Activated T-helper 1 cell treated with anti-CD3 and anti-CD28 coated beads, Interleukin-12 subunit alpha, Interleukin-12 subunit beta, Interleukin-2, Interleukin-4 antibody, amounts not matched to agents 30 ng/mL and 10 ng/mL and 1 ng/mL, durations not matched to agents 14 hours and 24 hours and 36 hours (primary cell): ENCODE results near the gene LCE1A. TPM values are rescaled to one million over a fixed set of nuclear protein-coding genes. Genes with fewer than 3 reads are reported as not detected.

ENCODE experiments used
- DNase-seq: peaks from one replicate; pipeline ENCODE4 v3.0.0; 2021; ENCODE audit warnings: low spot score
- H3K27ac Mint-ChIP-seq: one replicate; pipeline ENCODE4 v1.8.0; 2021; ENCODE audit warnings: mild to moderate bottlenecking, mixed read lengths
- H3K27me3 Mint-ChIP-seq: one replicate; pipeline ENCODE4 v1.8.0; 2022; ENCODE audit warnings: mild to moderate bottlenecking, moderate library complexity, mixed read lengths; ENCODE audit not compliant: insufficient read depth
- H3K36me3 Mint-ChIP-seq: one replicate; pipeline ENCODE4 v1.8.0; 2021; ENCODE audit warnings: low read depth, mixed read lengths
- H3K4me1 Mint-ChIP-seq: one replicate; pipeline ENCODE4 v1.8.0; 2021; ENCODE audit warnings: low read depth, mixed read lengths
- H3K4me3 Mint-ChIP-seq: one replicate; pipeline ENCODE4 v1.8.0; 2021; ENCODE audit warnings: mild to moderate bottlenecking, moderate library complexity, mixed read lengths
- H3K9me3 Mint-ChIP-seq: one replicate; pipeline ENCODE4 v1.8.0; 2021; ENCODE audit warnings: mixed read lengths
- intact Hi-C: fragments of 100-400 bp; cut with micrococcal nuclease; formaldehyde crosslinking; loops from one replicate; pipeline ENCODE4 v1.15.1; 2024
- total RNA-seq: library from RNA; stranded (reverse); gene quantifications from 2 replicates; pipeline ENCODE4 v1.2.3, GENCODE V29; 2022

LCE1A gene
- total RNA-seq, 1 donor from 2014 or later = not detected

- Mint-ChIP-seq H3K4me1 (no peaks in the 10 kb centered on the region), H3K27me3 (peaks cover 7% of the 10 kb centered on the region), H3K9me3 (no peaks in the 10 kb centered on the region), H3K27ac (no peak overlapping the region), H3K4me3 (no peak overlapping the region), H3K36me3 (no peaks in the 10 kb centered on the region)
- no peak for DNase-seq
- intact Hi-C loops = no loop called here
Measured at GRCh38 chr1:152836870-152837269, 9.6 kb downstream of the LCE1A start.

- H3K9me3 Mint-ChIP-seq = no peaks in the 10 kb centered on the region
- intact Hi-C loops = no loop called here
- DNase-seq = no peak
- no peaks in the 10 kb centered on the region for H3K36me3 Mint-ChIP-seq
- peaks cover 10% of the 10 kb centered on the region for H3K27me3 Mint-ChIP-seq
- no peak within 1 kb of the TSS for H3K27ac Mint-ChIP-seq
- H3K4me3 Mint-ChIP-seq = no peak within 1 kb of the TSS
- H3K4me1 Mint-ChIP-seq = no peaks in the 10 kb centered on the region
Measured at GRCh38 chr1:152842556-152842955, 15.3 kb downstream of the LCE1A start, which contains the start of gene LCE6A. LCE6A (plus strand) TSS chr1:152842856; CDS start chr1:152843521, 665 bp downstream.

- Mint-ChIP-seq H3K36me3 (no peaks in the 10 kb centered on the region), H3K4me3 (no peak overlapping the region), H3K27me3 (peaks cover 1% of the 10 kb centered on the region), H3K27ac (no peak overlapping the region), H3K4me1 (no peaks in the 10 kb centered on the region), H3K9me3 (no peaks in the 10 kb centered on the region)
- intact Hi-C loops = no loop called here
- no peak for DNase-seq
Measured at GRCh38 chr1:152855661-152856060, 28.4 kb downstream of the LCE1A start.

- Mint-ChIP-seq H3K4me1 (no peaks in the 10 kb centered on the region), H3K36me3 (no peaks in the 10 kb centered on the region), H3K4me3 (no peak overlapping the region), H3K27ac (no peak overlapping the region), H3K9me3 (no peaks in the 10 kb centered on the region), H3K27me3 (peaks cover 4% of the 10 kb centered on the region)
- intact Hi-C loops = no loop called here
- DNase-seq = no peak
Measured at GRCh38 chr1:152858062-152858461, 30.8 kb downstream of the LCE1A start.

GRCh38 chr1:152859696-152860095, 32.4 kb downstream of the LCE1A start, which contains the start of gene LCE7A:
LCE7A (plus strand) TSS chr1:152859996; CDS start chr1:152860698, 702 bp downstream.
- Mint-ChIP-seq H3K9me3 (no peaks in the 10 kb centered on the region), H3K27me3 (peaks cover 4% of the 10 kb centered on the region), H3K36me3 (no peaks in the 10 kb centered on the region), H3K27ac (no peak within 1 kb of the TSS), H3K4me1 (no peaks in the 10 kb centered on the region), H3K4me3 (no peak within 1 kb of the TSS)
- intact Hi-C loops = no loop called here
- DNase-seq = no peak

GRCh38 chr1:152860129-152860528, 32.9 kb downstream of the LCE1A start:
- H3K36me3 Mint-ChIP-seq = no peaks in the 10 kb centered on the region
- DNase-seq = no peak
- H3K27me3 Mint-ChIP-seq = peaks cover 4% of the 10 kb centered on the region
- H3K27ac Mint-ChIP-seq = no peak overlapping the region
- no peaks in the 10 kb centered on the region for H3K4me1 Mint-ChIP-seq
- intact Hi-C loops = no loop called here
- no peaks in the 10 kb centered on the region for H3K9me3 Mint-ChIP-seq
- no peak overlapping the region for H3K4me3 Mint-ChIP-seq

GRCh38 chr1:152861374-152861773, 34.1 kb downstream of the LCE1A start:
- H3K36me3 Mint-ChIP-seq = no peaks in the 10 kb centered on the region
- intact Hi-C loops = no loop called here
- H3K4me3 Mint-ChIP-seq = no peak overlapping the region
- H3K27me3 Mint-ChIP-seq = peaks cover 4% of the 10 kb centered on the region
- no peaks in the 10 kb centered on the region for H3K4me1 Mint-ChIP-seq
- no peaks in the 10 kb centered on the region for H3K9me3 Mint-ChIP-seq
- DNase-seq = no peak
- no peak overlapping the region for H3K27ac Mint-ChIP-seq

GRCh38 chr1:152864443-152864842, 37.2 kb downstream of the LCE1A start:
- Mint-ChIP-seq H3K4me3 (no peak overlapping the region), H3K27me3 (peaks cover 3% of the 10 kb centered on the region), H3K27ac (no peak overlapping the region), H3K4me1 (no peaks in the 10 kb centered on the region), H3K9me3 (no peaks in the 10 kb centered on the region), H3K36me3 (no peaks in the 10 kb centered on the region)
- intact Hi-C loops = no loop called here
- DNase-seq = no peak

- no peaks in the 10 kb centered on the region for H3K27me3 Mint-ChIP-seq
- H3K36me3 Mint-ChIP-seq = no peaks in the 10 kb centered on the region
- H3K4me3 Mint-ChIP-seq = no peak overlapping the region
- H3K9me3 Mint-ChIP-seq = no peaks in the 10 kb centered on the region
- no peak for DNase-seq
- intact Hi-C loops = loop anchor here (5.0 kb wide), 1 partner anchor 411 kb away; no protein-coding TSS in a partner anchor
- no peak overlapping the region for H3K27ac Mint-ChIP-seq
- H3K4me1 Mint-ChIP-seq = no peaks in the 10 kb centered on the region
Measured at GRCh38 chr1:152866321-152866720, 39.0 kb downstream of the LCE1A start.

- Mint-ChIP-seq H3K27me3 (peaks cover 2% of the 10 kb centered on the region), H3K4me1 (no peaks in the 10 kb centered on the region), H3K27ac (no peak overlapping the region), H3K36me3 (no peaks in the 10 kb centered on the region), H3K9me3 (no peaks in the 10 kb centered on the region), H3K4me3 (no peak overlapping the region)
- DNase-seq = peak; percentile 23
- intact Hi-C loops = loop anchor here (1.0 to 5.0 kb wide), 3 partner anchors 57 to 407 kb away; no protein-coding TSS in a partner anchor
Measured at GRCh38 chr1:152869808-152870419, 42.6 kb downstream of the LCE1A start.

- Mint-ChIP-seq H3K36me3 (no peaks in the 10 kb centered on the region), H3K27me3 (peaks cover 7% of the 10 kb centered on the region), H3K4me1 (no peaks in the 10 kb centered on the region), H3K27ac (no peak overlapping the region), H3K4me3 (no peak overlapping the region), H3K9me3 (no peaks in the 10 kb centered on the region)
- DNase-seq = no peak
- intact Hi-C loops = no loop called here
Measured at GRCh38 chr1:152870831-152871730, 43.8 kb downstream of the LCE1A start.

GRCh38 chr1:152871731-152872126, 44.5 kb downstream of the LCE1A start:
- DNase-seq = no peak
- Mint-ChIP-seq H3K36me3 (no peaks in the 10 kb centered on the region), H3K9me3 (no peaks in the 10 kb centered on the region), H3K4me3 (no peak overlapping the region), H3K27me3 (peaks cover 7% of the 10 kb centered on the region), H3K4me1 (no peaks in the 10 kb centered on the region), H3K27ac (no peak overlapping the region)
- intact Hi-C loops = no loop called here

GRCh38 chr1:152873495-152873894, 46.2 kb downstream of the LCE1A start:
- Mint-ChIP-seq H3K9me3 (no peaks in the 10 kb centered on the region), H3K27ac (no peak overlapping the region)
- intact Hi-C loops = no loop called here

More at GRCh38 chr1:152873495-152873894, 46.2 kb downstream of the LCE1A start:
- DNase-seq = no peak
- H3K27me3 Mint-ChIP-seq = peaks cover 7% of the 10 kb centered on the region
- H3K4me3 Mint-ChIP-seq = no peak overlapping the region
- H3K36me3 Mint-ChIP-seq = no peaks in the 10 kb centered on the region
- H3K4me1 Mint-ChIP-seq = no peaks in the 10 kb centered on the region
